ENCODE data around the gene SLC32A1. TPM values are rescaled to one million over a fixed set of nuclear protein-coding genes. Genes with fewer than 3 reads are reported as not detected.

Gene SLC32A1
- total and polyA plus RNA-seq, 2 donors (not counting 1 experiment from before 2014, with no cell fraction given) = not detected

DNA sequence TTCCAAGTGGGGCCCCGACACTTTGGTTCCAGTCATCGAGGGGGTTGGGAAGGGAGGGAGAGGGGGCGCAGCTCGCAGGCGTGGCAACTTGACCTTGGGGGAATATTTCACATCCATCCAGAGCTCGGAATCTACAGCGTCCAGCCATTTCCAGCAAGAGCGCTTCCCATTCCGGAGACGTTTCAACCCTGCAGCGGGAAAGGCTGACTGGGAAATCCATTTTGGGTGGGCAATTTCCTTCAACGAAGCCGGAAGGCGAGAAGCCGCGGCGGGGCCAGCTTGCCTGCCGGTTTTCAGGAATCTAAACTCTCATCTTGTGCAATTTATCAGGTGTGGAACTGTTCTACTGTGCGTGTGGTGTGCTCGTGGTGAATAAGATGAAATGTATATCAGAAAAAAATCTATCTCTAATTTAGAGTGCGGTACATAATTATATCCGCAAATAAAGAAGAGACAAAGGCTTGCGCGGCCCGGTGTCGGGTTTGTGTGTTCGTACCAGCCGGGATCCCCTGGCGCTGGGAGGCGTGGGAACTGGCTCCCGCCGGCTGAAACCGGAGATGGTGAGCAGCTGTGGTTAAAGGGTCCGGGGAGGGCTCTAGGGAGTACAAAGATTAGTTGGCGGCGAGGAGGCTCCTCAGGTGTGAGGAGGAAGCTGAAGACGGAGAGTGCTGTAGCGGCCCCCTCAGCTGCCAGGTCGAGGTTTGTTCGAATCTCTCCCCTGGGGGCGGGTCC, 4.8 kb downstream of the SLC32A1 start:
- H3K36me3 ChIP-seq (ENCODE audit: control insufficient read depth, insufficient read depth, low read length) = no peaks in the 10 kb centered on the region
- H3K79me2 ChIP-seq (ENCODE audit: control insufficient read depth, insufficient read depth, low read length) = no peaks in the 10 kb centered on the region
- no peak overlapping the region for H3K27ac ChIP-seq (ENCODE audit: insufficient read depth, low read length)
- no peak overlapping the region for H3K9ac ChIP-seq (ENCODE audit: insufficient read depth, low read length)
- H3K4me3 ChIP-seq (replicated peaks in 1 of 4; ENCODE audit: control extremely low read depth in 1 of 4, insufficient read depth in 1 of 4, low read depth in 3 of 4, low read length in 4 of 4) = no peak overlapping the region
- peaks cover 86% of the 10 kb centered on the region for H3K27me3 ChIP-seq (ENCODE audit: control insufficient read depth, insufficient read depth, low read length)
- no peak overlapping the region for H3K4me2 ChIP-seq (ENCODE audit: extremely low read depth, insufficient read depth, low read length)
- H4K20me1 ChIP-seq (ENCODE audit: control insufficient read depth, extremely low read depth, insufficient read depth, low read length) = no peaks in the 10 kb centered on the region
- no peak for DNase-seq (ENCODE audit: low read depth in 2 of 2)
- TF ChIP-seq, protein P1, sequence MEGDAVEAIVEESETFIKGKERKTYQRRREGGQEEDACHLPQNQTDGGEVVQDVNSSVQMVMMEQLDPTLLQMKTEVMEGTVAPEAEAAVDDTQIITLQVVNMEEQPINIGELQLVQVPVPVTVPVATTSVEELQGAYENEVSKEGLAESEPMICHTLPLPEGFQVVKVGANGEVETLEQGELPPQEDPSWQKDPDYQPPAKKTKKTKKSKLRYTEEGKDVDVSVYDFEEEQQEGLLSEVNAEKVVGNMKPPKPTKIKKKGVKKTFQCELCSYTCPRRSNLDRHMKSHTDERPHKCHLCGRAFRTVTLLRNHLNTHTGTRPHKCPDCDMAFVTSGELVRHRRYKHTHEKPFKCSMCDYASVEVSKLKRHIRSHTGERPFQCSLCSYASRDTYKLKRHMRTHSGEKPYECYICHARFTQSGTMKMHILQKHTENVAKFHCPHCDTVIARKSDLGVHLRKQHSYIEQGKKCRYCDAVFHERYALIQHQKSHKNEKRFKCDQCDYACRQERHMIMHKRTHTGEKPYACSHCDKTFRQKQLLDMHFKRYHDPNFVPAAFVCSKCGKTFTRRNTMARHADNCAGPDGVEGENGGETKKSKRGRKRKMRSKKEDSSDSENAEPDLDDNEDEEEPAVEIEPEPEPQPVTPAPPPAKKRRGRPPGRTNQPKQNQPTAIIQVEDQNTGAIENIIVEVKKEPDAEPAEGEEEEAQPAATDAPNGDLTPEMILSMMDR (conservative IDR thresholded peaks at IDR 0.05 in 1 of 2, IDR thresholded peaks at IDR 0.05 in 1 of 2; ENCODE audit: low read depth in 1 of 2, low read length in 2 of 2) = no peak
- TF ChIP-seq EZH2 (IDR thresholded peaks at IDR 0.05; ENCODE audit: low read length, missing control alignments) = peak; percentile 82
- no peaks in the 10 kb centered on the region for H3K4me1 ChIP-seq (ENCODE audit: control insufficient read depth, extremely low read depth, insufficient read depth, low read length)
- H2AFZ ChIP-seq (ENCODE audit: low read length) = no peak overlapping the region
- H3K9me3 ChIP-seq (ENCODE audit: control insufficient read depth, insufficient read depth, low read depth, low read length) = no peaks in the 10 kb centered on the region

DNA sequence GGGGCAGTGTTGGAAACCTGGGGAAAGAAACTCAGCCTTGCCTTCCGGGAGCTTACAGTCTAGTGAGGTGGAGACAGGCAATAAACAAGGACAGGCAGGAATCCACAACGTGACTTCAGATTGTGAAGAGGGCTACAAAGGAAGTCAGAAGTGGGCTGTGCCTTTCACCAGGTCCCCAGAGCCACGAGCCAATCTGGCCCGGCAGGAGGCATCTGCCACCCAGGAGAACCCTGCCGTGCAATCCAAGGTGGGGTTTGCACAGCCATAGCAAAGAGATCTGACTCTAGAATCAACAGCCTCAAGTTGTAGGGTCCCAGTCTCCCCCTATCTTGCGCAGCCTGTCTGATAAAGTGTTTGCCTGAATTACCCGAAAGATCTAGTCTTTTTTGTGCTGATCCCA, 5.5 kb downstream of the SLC32A1 start:
- H3K4me2 ChIP-seq (ENCODE audit: extremely low read depth, insufficient read depth, low read length) = no peak overlapping the region
- no peak overlapping the region for H3K27ac ChIP-seq (ENCODE audit: insufficient read depth, low read length)
- H3K9ac ChIP-seq (ENCODE audit: insufficient read depth, low read length) = no peak overlapping the region
- TF ChIP-seq EZH2 (IDR thresholded peaks at IDR 0.05; ENCODE audit: low read length, missing control alignments) = no peak
- TF ChIP-seq, protein P1 (conservative IDR thresholded peaks at IDR 0.05 in 1 of 2, IDR thresholded peaks at IDR 0.05 in 1 of 2; ENCODE audit: low read depth in 1 of 2, low read length in 2 of 2) = no peak
- H3K4me3 ChIP-seq (replicated peaks in 1 of 4; ENCODE audit: control extremely low read depth in 1 of 4, insufficient read depth in 1 of 4, low read depth in 3 of 4, low read length in 4 of 4) = no peak overlapping the region
- no peaks in the 10 kb centered on the region for H3K9me3 ChIP-seq (ENCODE audit: control insufficient read depth, insufficient read depth, low read depth, low read length)
- no peak overlapping the region for H2AFZ ChIP-seq (ENCODE audit: low read length)
- H4K20me1 ChIP-seq (ENCODE audit: control insufficient read depth, extremely low read depth, insufficient read depth, low read length) = no peaks in the 10 kb centered on the region
- no peaks in the 10 kb centered on the region for H3K36me3 ChIP-seq (ENCODE audit: control insufficient read depth, insufficient read depth, low read length)
- H3K79me2 ChIP-seq (ENCODE audit: control insufficient read depth, insufficient read depth, low read length) = no peaks in the 10 kb centered on the region
- no peak for DNase-seq (ENCODE audit: low read depth in 2 of 2)
- peaks cover 81% of the 10 kb centered on the region for H3K27me3 ChIP-seq (ENCODE audit: control insufficient read depth, insufficient read depth, low read length)
- no peaks in the 10 kb centered on the region for H3K4me1 ChIP-seq (ENCODE audit: control insufficient read depth, extremely low read depth, insufficient read depth, low read length)

DNA sequence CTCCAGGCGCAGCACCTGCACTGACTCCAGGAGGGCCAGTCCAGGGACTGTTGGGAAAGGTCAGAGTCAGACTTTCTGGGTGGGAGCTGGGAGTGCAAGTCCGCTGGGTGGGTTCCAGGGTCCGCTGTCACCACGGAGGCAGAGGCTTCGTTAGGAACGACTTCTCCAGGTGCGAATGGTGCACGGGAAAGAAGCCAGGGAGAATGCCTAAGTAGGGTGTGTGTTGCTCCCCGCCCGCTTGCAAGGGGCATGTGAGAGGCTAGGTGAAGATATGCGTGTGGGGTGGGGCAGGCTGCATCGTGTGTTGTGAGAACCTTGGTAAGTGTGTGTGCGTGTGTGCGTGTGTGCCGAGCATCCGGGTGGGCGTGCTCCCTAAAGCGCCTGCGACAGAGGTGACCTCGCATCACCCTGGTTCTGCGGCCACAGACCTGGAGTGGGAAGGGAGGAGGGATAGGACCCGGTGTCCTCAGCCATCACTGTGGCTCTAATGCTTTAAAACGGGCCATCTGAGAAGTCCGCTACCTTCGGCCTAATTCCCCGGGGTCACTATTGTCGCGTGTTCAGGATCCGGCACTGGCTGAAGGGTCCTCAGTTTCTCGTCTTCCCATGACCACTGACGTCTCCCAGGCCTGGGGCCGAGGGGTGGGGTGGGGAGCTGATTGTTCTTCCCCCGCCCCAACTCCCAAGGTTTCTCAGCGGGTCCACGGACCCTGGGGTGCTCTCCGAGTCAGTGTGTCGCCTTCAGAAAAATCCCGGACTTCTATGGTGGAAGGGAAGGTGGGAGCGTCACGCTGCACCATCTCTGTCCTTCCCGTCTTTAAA, 6.1 kb downstream of the SLC32A1 start:
- TF ChIP-seq EZH2 (IDR thresholded peaks at IDR 0.05; ENCODE audit: low read length, missing control alignments) = peak; percentile 64
- TF ChIP-seq, protein P1 (conservative IDR thresholded peaks at IDR 0.05 in 1 of 2, IDR thresholded peaks at IDR 0.05 in 1 of 2; ENCODE audit: low read depth in 1 of 2, low read length in 2 of 2) = no peak
- Histone ChIP-seq H3K4me1 (ENCODE audit: control insufficient read depth, extremely low read depth, insufficient read depth, low read length) (no peaks in the 10 kb centered on the region), H2AFZ (ENCODE audit: low read length) (no peak overlapping the region), H3K79me2 (ENCODE audit: control insufficient read depth, insufficient read depth, low read length) (no peaks in the 10 kb centered on the region), H3K27ac (ENCODE audit: insufficient read depth, low read length) (no peak overlapping the region), H3K27me3 (ENCODE audit: control insufficient read depth, insufficient read depth, low read length) (peaks cover 74% of the 10 kb centered on the region), H3K4me2 (ENCODE audit: extremely low read depth, insufficient read depth, low read length) (no peak overlapping the region), H3K4me3 (replicated peaks in 1 of 4; ENCODE audit: control extremely low read depth in 1 of 4, insufficient read depth in 1 of 4, low read depth in 3 of 4, low read length in 4 of 4) (no peak overlapping the region), H3K9me3 (ENCODE audit: control insufficient read depth, insufficient read depth, low read depth, low read length) (no peaks in the 10 kb centered on the region), H3K9ac (ENCODE audit: insufficient read depth, low read length) (no peak overlapping the region), H3K36me3 (ENCODE audit: control insufficient read depth, insufficient read depth, low read length) (no peaks in the 10 kb centered on the region), H4K20me1 (ENCODE audit: control insufficient read depth, extremely low read depth, insufficient read depth, low read length) (no peaks in the 10 kb centered on the region)
- DNase-seq (ENCODE audit: low read depth in 2 of 2) = no peak

Data from fibroblast of lung (primary cell).